A549 treated with dexamethasone at 1 μM for 4 hours (cell line): ENCODE results near the gene NLE1. TPM values are rescaled to one million over a fixed set of nuclear protein-coding genes. Genes with fewer than 3 reads are reported as not detected.

Source experiments
- total RNA-seq: library from RNA; stranded (reverse); fragments of 200-300 nt; extraction: Qiagen RNA extraction; gene quantifications from 5 replicates; pipeline ENCODE4 v1.2.3, GENCODE V29; 2022

The NLE1 gene
- total RNA-seq: 26.2 to 33.3 TPM (median 31.4 TPM) in 5 replicates

GRCh38 chr17:35141681-35142466, at the start of gene NLE1:
TSS of gene NLE1 (minus strand) at chr17:35142303. CDS start at chr17:35142275, 28 bp downstream.

GRCh38 chr17:35147375-35147905, 5.3 kb upstream of the NLE1 start, which contains the start of gene UNC45B:
TSS of gene UNC45B (plus strand) at chr17:35147817. CDS start at chr17:35148264, 447 bp downstream.

DNA sequence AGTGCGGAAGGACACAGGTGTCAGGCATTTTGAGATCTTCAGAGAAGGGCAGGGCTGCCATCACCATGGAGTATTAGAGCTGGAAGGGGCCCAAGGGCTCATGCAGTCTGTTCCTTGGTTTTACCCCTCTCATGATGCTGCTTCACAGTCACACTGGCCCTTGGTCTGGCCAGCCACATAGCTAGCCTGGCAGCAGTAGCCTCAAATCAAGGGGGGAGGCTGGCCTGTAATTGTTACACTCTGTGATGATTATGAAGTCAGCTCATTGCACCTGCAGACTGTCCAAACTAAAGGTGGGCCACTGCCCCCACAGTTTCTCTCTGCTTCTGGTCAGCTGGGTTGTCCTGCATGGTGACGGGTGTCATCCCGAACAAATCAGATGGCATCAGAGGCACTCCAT, 20.8 kb downstream of the NLE1 start, which contains the start of gene FNDC8:
TSS of gene FNDC8 (plus strand) at position 301 of the 400 bp plus-strand sequence. CDS start at position 380, 79 bp downstream.

GRCh38 chr17:35119370-35120165, 22.5 kb downstream of the NLE1 start, which contains the start of gene RAD51D:
TSS of gene RAD51D (minus strand) at chr17:35119860. CDS start at chr17:35119613, 247 bp downstream.

Other genes starting within 250 kb of the NLE1 start
- 0.79 to 2.1 TPM (median 1.7 TPM) in 5 replicates for gene CCT6B, start 180.8 kb downstream of the NLE1 start, total RNA-seq
- gene ZNF830, start 180.8 kb downstream of the NLE1 start, total RNA-seq: 14.5 to 17.5 TPM (median 15.3 TPM) in 5 replicates
- 13.7 to 22.2 TPM (median 20.6 TPM) in 5 replicates for gene LIG3, start 161.8 kb downstream of the NLE1 start, total RNA-seq
- 41.5 to 61.6 TPM (median 54.8 TPM) in 5 replicates for gene RFFL, start 78.6 kb downstream of the NLE1 start, total RNA-seq
- 21.9 to 28.6 TPM (median 28.4 TPM) in 5 replicates for gene RAD51D, start 22.4 kb downstream of the NLE1 start, total RNA-seq
- 0.06 to 0.09 TPM (median 0.07 TPM) in 3 of 5 replicates, not detected in the others for gene FNDC8, start 20.7 kb downstream of the NLE1 start, total RNA-seq
- gene UNC45B, start 5.5 kb upstream of the NLE1 start, total RNA-seq: not detected in 5 replicates
- not detected in 5 replicates for gene SLC35G3, start 52.1 kb upstream of the NLE1 start, total RNA-seq
- gene SLFN5, start 100.8 kb upstream of the NLE1 start, total RNA-seq: 2.2 to 4.4 TPM (median 3.0 TPM) in 5 replicates
- gene SLFN11, start 231.3 kb upstream of the NLE1 start, total RNA-seq: 4.0 to 6.8 TPM (median 5.9 TPM) in 5 replicates